HepG2 (cell line): ENCODE data around the gene SURF6. TPM values are rescaled to one million over a fixed set of nuclear protein-coding genes. Genes with fewer than 3 reads are reported as not detected.

Source experiments
- ATAC-seq: fragments of 200-7000 bp; cut with Tn5 transposase; 3 replicates; pipeline ENCODE4 v1.9.1; 2020; ENCODE audit warnings: mild to moderate bottlenecking, moderate library complexity
- BruUV-seq: library from RNA; stranded (reverse); fragments of 400-500 nt; replicated peaks from 2 replicates; lab custom pipeline; 2021; lab: Mats Ljungman, UMichigan
- CTCF ChIA-PET: fragments of 300-600 bp; formaldehyde crosslinking; extraction: SDS; loops from one replicate; lab custom pipeline; 2021; ENCODE audit warnings: low total read pairs, inconsistent platforms, low intra/inter-chr PET ratio; lab: Yijun Ruan, JAX
- POLR2A ChIA-PET: fragments of 350-600 bp; sonication (Branson Sonifier 250); formaldehyde crosslinking; loops from one replicate; lab custom pipeline; 2020; ENCODE audit warnings: antibody characterized with exemption, inconsistent platforms; lab: Yijun Ruan, JAX
- DNase-seq: peaks from one replicate; pipeline ENCODE4 v3.0.0-alpha.2; 2015; ENCODE audit warnings: low spot score
- FAIRE-seq: peaks from 3 replicates; lab custom pipeline; 2011; peaks lifted over from hg19 to GRCh38; lab: Jason Lieb, UNC
- H2AFZ ChIP-seq: one replicate; pipeline ENCODE4 v1.6.1; 2011; ENCODE audit warnings: low read length, inconsistent platforms
- H3K27ac ChIP-seq: fragments of 300-600 bp; 3 replicates; pipeline ENCODE4 v1.8.0; 2011; ENCODE audit warnings: mixed run types, mild to moderate bottlenecking, mixed read lengths, low read length, inconsistent platforms; ENCODE audit not compliant: insufficient read depth; ENCODE audit errors: extremely low read length
- H3K27me3 ChIP-seq, 2 experiments: fragments of 200-600 bp in 1 of 2; 2 replicates in 1 of 2; 3 replicates in 1 of 2; pipeline versions ENCODE4 v1.6.0 to v1.8.0; 2011; ENCODE audit warnings: low read length in 2 of 2, mild to moderate bottlenecking in 2 of 2, moderate library complexity in 2 of 2, inconsistent platforms in 1 of 2; ENCODE audit not compliant: insufficient read depth in 2 of 2, control insufficient read depth in 1 of 2
- H3K36me3 ChIP-seq, 2 experiments: fragments of 200-600 bp in 1 of 2; replicated peaks in 1 of 2; 2 replicates in 1 of 2; 3 replicates in 1 of 2; pipeline versions ENCODE4 v1.5.1 to v1.8.0; 2011; ENCODE audit warnings: low read length in 2 of 2, inconsistent platforms in 1 of 2; ENCODE audit not compliant: insufficient read depth in 2 of 2, control insufficient read depth in 1 of 2
- H3K4me1 ChIP-seq: 2 replicates; pipeline ENCODE4 v1.5.1; 2012; ENCODE audit warnings: low read length, inconsistent platforms; ENCODE audit not compliant: insufficient read depth
- H3K4me2 ChIP-seq: 2 replicates; pipeline ENCODE4 v1.6.0; 2011; ENCODE audit warnings: low read depth, low read length, inconsistent platforms
- H3K4me3 ChIP-seq, 3 experiments: fragments of 200-600 bp in 1 of 3; sonication (generic), shearing (Covaris generic) in 1 of 3; replicated peaks in 1 of 3; 2 replicates each; pipeline ENCODE4 v1.5.1; 2011 to 2016; ENCODE audit warnings: low read length in 3 of 3, inconsistent platforms in 2 of 3, low read depth in 2 of 3, mild to moderate bottlenecking in 2 of 3, control low read depth in 1 of 3, mixed read lengths in 1 of 3; ENCODE audit not compliant: insufficient read depth in 1 of 3
- H3K79me2 ChIP-seq: one replicate; pipeline ENCODE4 v1.6.1; 2011; ENCODE audit warnings: low read length, inconsistent platforms; ENCODE audit not compliant: insufficient read depth
- H3K9ac ChIP-seq: 2 replicates; pipeline ENCODE4 v1.6.0; 2011; ENCODE audit warnings: mild to moderate bottlenecking, low read depth, low read length, inconsistent platforms; ENCODE audit not compliant: insufficient read depth
- H3K9me3 ChIP-seq: 2 replicates; pipeline ENCODE4 v1.5.1; 2012; ENCODE audit warnings: mild to moderate bottlenecking, low read length
- H4K20me1 ChIP-seq: 2 replicates; pipeline ENCODE4 v1.6.0; 2011; ENCODE audit warnings: inconsistent platforms, mild to moderate bottlenecking, low read length, moderate library complexity; ENCODE audit not compliant: insufficient read depth
- AGO2 ChIP-seq: fragments of 200-400 bp; formaldehyde crosslinking; optimal IDR thresholded peaks from 2 replicates; pipeline ENCODE3; 2017; ENCODE audit warnings: mild to moderate bottlenecking, low read depth, low read length, moderate library complexity
- GFI1 ChIP-seq: sonication (generic); formaldehyde crosslinking; IDR thresholded peaks from 2 replicates; pipeline ENCODE4 v1.5.0; 2020; ENCODE audit warnings: missing genetic modification reagents, mild to moderate bottlenecking, borderline replicate concordance
- JARID2 ChIP-seq: sonication (generic); formaldehyde crosslinking; IDR thresholded peaks from 2 replicates; pipeline ENCODE4 v1.8.1; 2023; ENCODE audit warnings: missing genetic modification reagents, inconsistent platforms; ENCODE audit not compliant: insufficient replicate concordance
- KDM6A ChIP-seq: IDR thresholded peaks from 2 replicates; pipeline ENCODE4 v1.6.1; 2016; ENCODE audit warnings: low read depth
- KLF12 ChIP-seq: sonication (generic); formaldehyde crosslinking; IDR thresholded peaks from 2 replicates; pipeline ENCODE4 v1.4.0; 2020; ENCODE audit warnings: missing genetic modification reagents, borderline replicate concordance
- NFYC ChIP-seq: IDR thresholded peaks from 2 replicates; pipeline ENCODE4 v1.6.1; 2016; ENCODE audit warnings: missing genetic modification reagents, missing compliant biosample characterization
- RBFOX2 ChIP-seq: fragments of 200-400 bp; formaldehyde crosslinking; IDR thresholded peaks from 2 replicates; pipeline ENCODE4 v1.6.1; 2017; ENCODE audit warnings: low read depth, mild to moderate bottlenecking, low read length
- TAF1 ChIP-seq: sonication (generic); formaldehyde crosslinking; IDR thresholded peaks from 2 replicates; pipeline ENCODE4 v1.4.0; 2020; ENCODE audit warnings: missing genetic modification reagents
- ZNF530 ChIP-seq: sonication (generic); formaldehyde crosslinking; IDR thresholded peaks from 2 replicates; pipeline ENCODE4 v1.5.0; 2020; ENCODE audit warnings: low read depth, mild to moderate bottlenecking, missing genetic modification reagents
- ZNF572 ChIP-seq: sonication (generic); formaldehyde crosslinking; IDR thresholded peaks from 2 replicates; pipeline ENCODE4 v1.5.1; 2020; ENCODE audit warnings: mild to moderate bottlenecking, missing genetic modification reagents
- ZNF724P ChIP-seq: sonication (generic); formaldehyde crosslinking; IDR thresholded peaks from 2 replicates; pipeline ENCODE4 v1.8.0; 2022; ENCODE audit warnings: missing genetic modification reagents, borderline replicate concordance
- ZNF790 ChIP-seq: sonication (generic); formaldehyde crosslinking; IDR thresholded peaks from 2 replicates; pipeline ENCODE4 v1.8.0; 2022; ENCODE audit warnings: missing genetic modification reagents, mild to moderate bottlenecking, borderline replicate concordance
- WGBS: methylation state at CpG from one replicate; pipeline ENCODE4 v1.1.6; 2017; ENCODE audit warnings: low lambda C conversion rate; 5-methylcytosine and 5-hydroxymethylcytosine counted together
- in situ Hi-C: cut with HindIII; loops from 2 replicates; pipeline ENCODE4 v1.10.0; 2017; ENCODE audit warnings: low pct_unique_long_range_greater_than_20kb; ENCODE audit not compliant: extremely low pct_ligation_motif_present
- intact Hi-C: fragments of 100-400 bp; cut with micrococcal nuclease; formaldehyde crosslinking; loops from one replicate; pipeline ENCODE4 v1.10.0; 2022; ENCODE audit not compliant: unreplicated experiment
- polyA plus RNA-seq, 8 experiments: library from polyadenylated mRNA; depleted of rRNA in 3 of 8; stranded (reverse) in 7 of 8; unstranded in 1 of 8; fragments of >200 nt; fragmentation: Illumina TruSeq in 4 of 8; extraction: Trizol in 4 of 8; gene quantifications; 2 replicates each; pipeline versions ENCODE4 v1.2.1 to v1.2.3, GENCODE V29; 2011 to 2016; ENCODE audit warnings: low read depth in 4 of 8, missing spikeins in 1 of 8, mixed read lengths in 1 of 8; ENCODE audit not compliant: insufficient read depth in 1 of 8
- total RNA-seq, 5 experiments: library from RNA; depleted of rRNA; stranded (reverse); fragments of >200 nt; fragmentation: Illumina TruSeq; extraction: Trizol; gene quantifications; 2 replicates each; pipeline ENCODE4 v1.2.3, GENCODE V29; 2016; ENCODE audit warnings: low read depth in 1 of 5
- TF ChIP-seq, protein P1 (sequence below): sonication (generic); formaldehyde crosslinking; IDR thresholded peaks from 2 replicates; pipeline ENCODE4 v1.4.0; 2020; ENCODE audit warnings: missing genetic modification reagents
- TF ChIP-seq, protein P2 (sequence below): sonication (generic); formaldehyde crosslinking; IDR thresholded peaks from 2 replicates; pipeline ENCODE4 v1.8.0; 2022; ENCODE audit warnings: mild to moderate bottlenecking, missing genetic modification reagents, moderate library complexity
- TF ChIP-seq, protein P3 (sequence below): sonication (generic); formaldehyde crosslinking; IDR thresholded peaks from 2 replicates; pipeline ENCODE4 v1.5.0; 2020; ENCODE audit warnings: mild to moderate bottlenecking, missing genetic modification reagents

SURF6 gene
- total and polyA plus RNA-seq, 2 of the 13 experiments (the other 11 are each of a cell fraction or from before 2014, with no cell fraction given), result 5.9 to 14.7 TPM

DNA sequence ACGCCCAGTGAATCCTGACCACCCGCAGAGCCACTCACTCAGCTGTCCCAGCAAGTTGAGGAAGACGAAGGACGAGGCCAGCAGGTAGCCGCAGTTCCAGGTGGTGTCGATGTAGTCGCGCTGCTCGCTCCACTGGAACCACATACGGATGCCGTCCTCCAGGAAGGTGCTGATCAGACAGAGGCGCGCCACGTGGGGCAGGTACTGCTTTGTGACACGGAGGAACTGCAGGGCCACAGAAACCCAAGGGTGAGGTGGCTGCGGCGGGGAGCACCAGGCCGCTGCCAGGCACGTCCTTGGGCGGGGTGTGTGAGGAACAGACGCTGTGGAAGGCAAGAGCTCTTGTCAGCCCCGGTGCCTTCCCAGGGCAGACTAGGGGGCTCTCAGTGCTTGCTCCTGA lies 31.2 kb upstream of the SURF6 start:
- no TSS peak for BruUV-seq

DNA sequence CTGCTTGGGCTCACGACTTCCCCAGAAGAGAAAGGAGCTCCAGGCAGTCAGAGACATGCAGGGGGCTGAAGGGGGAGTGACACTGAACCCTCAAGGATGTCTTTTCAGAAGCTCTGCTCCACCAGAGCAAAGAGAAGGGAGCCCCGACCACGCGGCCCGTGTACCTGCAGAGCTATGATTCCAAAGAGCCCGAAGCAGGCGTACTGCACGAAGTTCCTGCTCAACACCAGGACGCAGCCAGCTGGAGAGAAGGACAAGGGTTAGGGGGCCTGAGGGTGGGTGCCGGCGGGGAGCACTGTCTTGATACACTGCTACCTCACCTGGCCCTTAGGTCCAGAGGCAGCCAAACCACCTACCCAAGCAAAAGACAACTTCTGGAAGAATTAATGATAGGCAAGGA lies 30.4 kb upstream of the SURF6 start:
- H3K36me3 ChIP-seq, result peaks cover 31 to 97% of the 10 kb centered on the region in 2 experiments
- TF ChIP-seq JARID2 (CRISPR knock-in tag), result no peak
- TF ChIP-seq ZNF790 (CRISPR knock-in tag), result no peak
- no peak for TF ChIP-seq NFYC
- TF ChIP-seq, protein P1, sequence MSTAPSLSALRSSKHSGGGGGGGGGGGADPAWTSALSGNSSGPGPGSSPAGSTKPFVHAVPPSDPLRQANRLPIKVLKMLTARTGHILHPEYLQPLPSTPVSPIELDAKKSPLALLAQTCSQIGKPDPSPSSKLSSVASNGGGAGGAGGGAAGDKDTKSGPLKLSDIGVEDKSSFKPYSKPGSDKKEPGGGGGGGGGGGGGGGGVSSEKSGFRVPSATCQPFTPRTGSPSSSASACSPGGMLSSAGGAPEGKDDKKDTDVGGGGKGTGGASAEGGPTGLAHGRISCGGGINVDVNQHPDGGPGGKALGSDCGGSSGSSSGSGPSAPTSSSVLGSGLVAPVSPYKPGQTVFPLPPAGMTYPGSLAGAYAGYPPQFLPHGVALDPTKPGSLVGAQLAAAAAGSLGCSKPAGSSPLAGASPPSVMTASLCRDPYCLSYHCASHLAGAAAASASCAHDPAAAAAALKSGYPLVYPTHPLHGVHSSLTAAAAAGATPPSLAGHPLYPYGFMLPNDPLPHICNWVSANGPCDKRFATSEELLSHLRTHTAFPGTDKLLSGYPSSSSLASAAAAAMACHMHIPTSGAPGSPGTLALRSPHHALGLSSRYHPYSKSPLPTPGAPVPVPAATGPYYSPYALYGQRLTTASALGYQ (CRISPR knock-in tag), result no peak
- TF ChIP-seq, protein P2, sequence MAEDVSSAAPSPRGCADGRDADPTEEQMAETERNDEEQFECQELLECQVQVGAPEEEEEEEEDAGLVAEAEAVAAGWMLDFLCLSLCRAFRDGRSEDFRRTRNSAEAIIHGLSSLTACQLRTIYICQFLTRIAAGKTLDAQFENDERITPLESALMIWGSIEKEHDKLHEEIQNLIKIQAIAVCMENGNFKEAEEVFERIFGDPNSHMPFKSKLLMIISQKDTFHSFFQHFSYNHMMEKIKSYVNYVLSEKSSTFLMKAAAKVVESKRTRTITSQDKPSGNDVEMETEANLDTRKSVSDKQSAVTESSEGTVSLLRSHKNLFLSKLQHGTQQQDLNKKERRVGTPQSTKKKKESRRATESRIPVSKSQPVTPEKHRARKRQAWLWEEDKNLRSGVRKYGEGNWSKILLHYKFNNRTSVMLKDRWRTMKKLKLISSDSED (CRISPR knock-in tag), result no peak
- TF ChIP-seq ZNF572 (CRISPR knock-in tag), result no peak
- no peak for TF ChIP-seq GFI1 (CRISPR knock-in tag)
- no peak for TF ChIP-seq TAF1 (CRISPR knock-in tag)

More for the DNA sequence above, 31.2 kb upstream of the SURF6 start:
- Histone ChIP-seq H3K36me3 (peaks cover 29 to 97% of the 10 kb centered on the region in 2 experiments), H3K9ac (no peak overlapping the region), H3K9me3 (no peaks in the 10 kb centered on the region), H3K4me1 (peaks cover 50% of the 10 kb centered on the region), H3K4me2 (no peak overlapping the region), H3K79me2 (peaks cover 73% of the 10 kb centered on the region), H3K4me3 (no peak overlapping the region), H3K27ac (no peak overlapping the region), H2AFZ (no peak overlapping the region), H3K27me3 (no peaks in the 10 kb centered on the region), H4K20me1 (peaks cover 86% of the 10 kb centered on the region)
- FAIRE-seq (no peak), ATAC-seq (no peak), DNase-seq (no peak)
- TF ChIP-seq KLF12 (CRISPR knock-in tag) (no peak), ZNF724P (no peak), KDM6A (CRISPR knock-in tag) (no peak), ZNF530 (no peak), RBFOX2 (peak; percentile 62; the same call in 1 of the 2 replicates), AGO2 (peak; percentile 62)
- TF ChIP-seq, protein P3, sequence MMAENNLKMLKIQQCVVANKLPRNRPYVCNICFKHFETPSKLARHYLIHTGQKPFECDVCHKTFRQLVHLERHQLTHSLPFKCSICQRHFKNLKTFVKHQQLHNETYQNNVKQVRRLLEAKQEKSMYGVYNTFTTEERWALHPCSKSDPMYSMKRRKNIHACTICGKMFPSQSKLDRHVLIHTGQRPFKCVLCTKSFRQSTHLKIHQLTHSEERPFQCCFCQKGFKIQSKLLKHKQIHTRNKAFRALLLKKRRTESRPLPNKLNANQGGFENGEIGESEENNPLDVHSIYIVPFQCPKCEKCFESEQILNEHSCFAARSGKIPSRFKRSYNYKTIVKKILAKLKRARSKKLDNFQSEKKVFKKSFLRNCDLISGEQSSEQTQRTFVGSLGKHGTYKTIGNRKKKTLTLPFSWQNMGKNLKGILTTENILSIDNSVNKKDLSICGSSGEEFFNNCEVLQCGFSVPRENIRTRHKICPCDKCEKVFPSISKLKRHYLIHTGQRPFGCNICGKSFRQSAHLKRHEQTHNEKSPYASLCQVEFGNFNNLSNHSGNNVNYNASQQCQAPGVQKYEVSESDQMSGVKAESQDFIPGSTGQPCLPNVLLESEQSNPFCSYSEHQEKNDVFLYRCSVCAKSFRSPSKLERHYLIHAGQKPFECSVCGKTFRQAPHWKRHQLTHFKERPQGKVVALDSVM (CRISPR knock-in tag), result no peak
- ChIA-PET POLR2A (no interaction called here), CTCF (no interaction called here)
- WGBS, result 98% methylated on average over 17 of the region's 22 CpGs
- intact Hi-C loops, result no loop called here
- in situ Hi-C loops, result no loop called here

More for the DNA sequence above, 30.4 kb upstream of the SURF6 start:
- Histone ChIP-seq H3K4me3 (no peak overlapping the region), H4K20me1 (peaks cover 86% of the 10 kb centered on the region), H3K4me1 (peaks cover 50% of the 10 kb centered on the region), H3K27ac (no peak overlapping the region), H3K9me3 (no peaks in the 10 kb centered on the region), H2AFZ (no peak overlapping the region), H3K9ac (no peak overlapping the region), H3K79me2 (peaks cover 65% of the 10 kb centered on the region), H3K27me3 (no peaks in the 10 kb centered on the region), H3K4me2 (no peak overlapping the region)
- BruUV-seq, result no TSS peak
- 93% methylated on average over 5 of the region's 11 CpGs for WGBS
- intact Hi-C loops, result no loop called here
- no peak for DNase-seq
- in situ Hi-C loops, result no loop called here
- no peak for FAIRE-seq
- no peak for ATAC-seq
- ChIA-PET POLR2A (interaction anchor here (1.0 to 1.5 kb wide), 3 partner anchors 8 to 93 kb away, joined by 3 to 5 read pairs (median 4); partner anchors contain the start of genes CACFD1, SURF1 and SURF2), CTCF (no interaction called here)
